WTC11 (cell line): Measurements from ENCODE around the gene RETN. TPM values are rescaled to one million over a fixed set of nuclear protein-coding genes. Genes with fewer than 3 reads are reported as not detected.

Source experiments
- ATAC-seq: fragments of 200-7000 bp; cut with Tn5 transposase; 2 replicates; pipeline ENCODE4 v1.10.0; 2021; ENCODE audit warnings: mild to moderate bottlenecking, moderate library complexity
- CTCF ChIA-PET: fragments of 300-600 bp; sonication (Branson Sonifier 250); formaldehyde crosslinking; loops from one replicate; lab custom pipeline; 2021; ENCODE audit warnings: antibody characterized with exemption; lab: Charles Lee
- POLR2A ChIA-PET: fragments of 350-600 bp; sonication (Branson Sonifier 250); formaldehyde crosslinking; loops from one replicate; lab custom pipeline; 2021; ENCODE audit warnings: antibody characterized with exemption; lab: Charles Lee
- DNase-seq: peaks from one replicate; pipeline ENCODE4 v3.0.0; 2021; ENCODE audit warnings: low spot score
- H3K27ac Mint-ChIP-seq: 2 replicates; pipeline ENCODE4 v1.8.0; 2021; ENCODE audit warnings: mixed read lengths
- H3K27me3 Mint-ChIP-seq: 2 replicates; pipeline ENCODE4 v1.8.0; 2021; ENCODE audit warnings: low read depth, mild to moderate bottlenecking, moderate library complexity, mixed read lengths
- H3K36me3 Mint-ChIP-seq: 2 replicates; pipeline ENCODE4 v1.8.0; 2021; ENCODE audit warnings: mixed read lengths
- H3K4me1 Mint-ChIP-seq: 2 replicates; pipeline ENCODE4 v1.8.0; 2022; ENCODE audit warnings: mixed read lengths
- H3K4me3 Mint-ChIP-seq: 2 replicates; pipeline ENCODE4 v1.8.0; 2021; ENCODE audit warnings: mild to moderate bottlenecking, moderate library complexity, mixed read lengths
- H3K9me3 Mint-ChIP-seq: 2 replicates; pipeline ENCODE4 v1.8.0; 2021; ENCODE audit warnings: mixed read lengths
- FOXJ3 ChIP-seq: sonication (generic); formaldehyde crosslinking; IDR thresholded peaks from 2 replicates; pipeline ENCODE4 v1.9.0; 2021; ENCODE audit warnings: missing genetic modification reagents, mild to moderate bottlenecking, borderline replicate concordance
- GRHL2 ChIP-seq: fragments of 250-450 bp; sonication (Bioruptor Pico); IDR thresholded peaks from 2 replicates; pipeline ENCODE4 v1.8.0; 2022; ENCODE audit warnings: mild to moderate bottlenecking, moderate library complexity; ENCODE audit not compliant: insufficient replicate concordance, severe bottlenecking
- PRDM15 ChIP-seq: sonication (generic); formaldehyde crosslinking; IDR thresholded peaks from 2 replicates; pipeline ENCODE4 v1.8.0; 2022; ENCODE audit warnings: missing genetic modification reagents
- SMAD3 ChIP-seq: sonication (generic); formaldehyde crosslinking; IDR thresholded peaks from 2 replicates; pipeline ENCODE4 v1.8.0; 2022; ENCODE audit warnings: missing genetic modification reagents, mild to moderate bottlenecking, borderline replicate concordance
- TP53 ChIP-seq: sonication (generic); formaldehyde crosslinking; IDR thresholded peaks from 2 replicates; pipeline ENCODE4 v1.8.1; 2023; ENCODE audit warnings: mild to moderate bottlenecking, missing genetic modification reagents
- ZBTB43 ChIP-seq: sonication (generic); formaldehyde crosslinking; IDR thresholded peaks from 2 replicates; pipeline ENCODE4 v1.8.1; 2023; ENCODE audit warnings: mild to moderate bottlenecking, missing genetic modification reagents
- ZNF121 ChIP-seq: sonication (generic); formaldehyde crosslinking; IDR thresholded peaks from 2 replicates; pipeline ENCODE4 v1.8.0; 2023; ENCODE audit warnings: missing genetic modification reagents
- ZNF416 ChIP-seq: fragments of 250-450 bp; sonication (Bioruptor Pico); IDR thresholded peaks from 2 replicates; pipeline ENCODE4 v1.9.0; 2021; ENCODE audit warnings: mild to moderate bottlenecking, inconsistent platforms
- total RNA-seq: library from RNA; stranded (reverse); gene quantifications from 3 replicates; pipeline ENCODE4 v1.2.3, GENCODE V29; 2021
- TF ChIP-seq, protein P1 (sequence below): sonication (generic); formaldehyde crosslinking; IDR thresholded peaks from 2 replicates; pipeline ENCODE4 v1.8.1; 2023; ENCODE audit warnings: mild to moderate bottlenecking, missing genetic modification reagents, moderate library complexity
- TF ChIP-seq, protein P2 (sequence below): sonication (generic); formaldehyde crosslinking; IDR thresholded peaks from 2 replicates; pipeline ENCODE4 v1.8.0; 2023; ENCODE audit warnings: missing genetic modification reagents, mild to moderate bottlenecking, borderline replicate concordance
- TF ChIP-seq, protein P3 (sequence below): sonication (generic); formaldehyde crosslinking; conservative IDR thresholded peaks from 2 replicates; pipeline ENCODE4 v1.8.1; 2022; ENCODE audit warnings: mild to moderate bottlenecking, missing genetic modification reagents

Gene RETN
- total RNA-seq, 1 experiment from 2014 or later: not detected

DNA sequence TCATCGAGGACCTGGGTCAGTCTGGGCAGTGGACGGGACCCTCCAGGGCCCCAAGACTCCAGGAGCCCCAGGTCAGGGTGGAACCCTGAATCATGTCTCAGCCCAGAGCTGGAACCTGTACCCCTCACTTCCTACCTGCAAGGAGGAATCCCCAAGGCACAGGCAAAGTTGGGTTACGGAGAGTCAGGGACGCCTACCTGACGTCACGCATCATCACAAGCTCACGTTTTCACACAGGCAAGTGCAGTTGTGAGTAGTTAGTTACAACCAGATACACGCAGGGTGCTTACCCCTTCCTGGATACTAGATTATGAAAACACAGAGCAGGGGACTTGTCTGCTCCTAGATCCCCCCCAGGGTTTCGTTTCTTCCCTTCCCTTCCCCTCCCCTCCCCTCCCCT is 1.9 kb downstream of the RETN start:
- POLR2A ChIA-PET: no interaction called here
- H3K4me3 Mint-ChIP-seq: peak overlapping the region; percentile 86
- no peak for ATAC-seq

More for the DNA sequence above, 1.9 kb downstream of the RETN start:
- CTCF ChIA-PET: interaction anchor here (1.5 to 5.5 kb wide), 4 partner anchors 10 to 129 kb away, joined by 4 to 57 read pairs (median 18); partner anchors contain the start of gene TRAPPC5
- DNase-seq: no peak
- peaks cover 9% of the 10 kb centered on the region for H3K4me1 Mint-ChIP-seq
- no peaks in the 10 kb centered on the region; the same call in 1 of the 2 replicates for H3K36me3 Mint-ChIP-seq
- peaks cover 5% of the 10 kb centered on the region for H3K9me3 Mint-ChIP-seq
- no peak overlapping the region for H3K27ac Mint-ChIP-seq
- H3K27me3 Mint-ChIP-seq: peaks cover 88% of the 10 kb centered on the region
- TF ChIP-seq ZBTB43 (CRISPR knock-in tag): no peak
- TF ChIP-seq, protein P1, sequence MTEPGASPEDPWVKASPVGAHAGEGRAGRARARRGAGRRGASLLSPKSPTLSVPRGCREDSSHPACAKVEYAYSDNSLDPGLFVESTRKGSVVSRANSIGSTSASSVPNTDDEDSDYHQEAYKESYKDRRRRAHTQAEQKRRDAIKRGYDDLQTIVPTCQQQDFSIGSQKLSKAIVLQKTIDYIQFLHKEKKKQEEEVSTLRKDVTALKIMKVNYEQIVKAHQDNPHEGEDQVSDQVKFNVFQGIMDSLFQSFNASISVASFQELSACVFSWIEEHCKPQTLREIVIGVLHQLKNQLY: no peak
- TF ChIP-seq PRDM15 (CRISPR knock-in tag): no peak
- TF ChIP-seq ZNF121 (CRISPR knock-in tag): no peak
- TF ChIP-seq, protein P2, sequence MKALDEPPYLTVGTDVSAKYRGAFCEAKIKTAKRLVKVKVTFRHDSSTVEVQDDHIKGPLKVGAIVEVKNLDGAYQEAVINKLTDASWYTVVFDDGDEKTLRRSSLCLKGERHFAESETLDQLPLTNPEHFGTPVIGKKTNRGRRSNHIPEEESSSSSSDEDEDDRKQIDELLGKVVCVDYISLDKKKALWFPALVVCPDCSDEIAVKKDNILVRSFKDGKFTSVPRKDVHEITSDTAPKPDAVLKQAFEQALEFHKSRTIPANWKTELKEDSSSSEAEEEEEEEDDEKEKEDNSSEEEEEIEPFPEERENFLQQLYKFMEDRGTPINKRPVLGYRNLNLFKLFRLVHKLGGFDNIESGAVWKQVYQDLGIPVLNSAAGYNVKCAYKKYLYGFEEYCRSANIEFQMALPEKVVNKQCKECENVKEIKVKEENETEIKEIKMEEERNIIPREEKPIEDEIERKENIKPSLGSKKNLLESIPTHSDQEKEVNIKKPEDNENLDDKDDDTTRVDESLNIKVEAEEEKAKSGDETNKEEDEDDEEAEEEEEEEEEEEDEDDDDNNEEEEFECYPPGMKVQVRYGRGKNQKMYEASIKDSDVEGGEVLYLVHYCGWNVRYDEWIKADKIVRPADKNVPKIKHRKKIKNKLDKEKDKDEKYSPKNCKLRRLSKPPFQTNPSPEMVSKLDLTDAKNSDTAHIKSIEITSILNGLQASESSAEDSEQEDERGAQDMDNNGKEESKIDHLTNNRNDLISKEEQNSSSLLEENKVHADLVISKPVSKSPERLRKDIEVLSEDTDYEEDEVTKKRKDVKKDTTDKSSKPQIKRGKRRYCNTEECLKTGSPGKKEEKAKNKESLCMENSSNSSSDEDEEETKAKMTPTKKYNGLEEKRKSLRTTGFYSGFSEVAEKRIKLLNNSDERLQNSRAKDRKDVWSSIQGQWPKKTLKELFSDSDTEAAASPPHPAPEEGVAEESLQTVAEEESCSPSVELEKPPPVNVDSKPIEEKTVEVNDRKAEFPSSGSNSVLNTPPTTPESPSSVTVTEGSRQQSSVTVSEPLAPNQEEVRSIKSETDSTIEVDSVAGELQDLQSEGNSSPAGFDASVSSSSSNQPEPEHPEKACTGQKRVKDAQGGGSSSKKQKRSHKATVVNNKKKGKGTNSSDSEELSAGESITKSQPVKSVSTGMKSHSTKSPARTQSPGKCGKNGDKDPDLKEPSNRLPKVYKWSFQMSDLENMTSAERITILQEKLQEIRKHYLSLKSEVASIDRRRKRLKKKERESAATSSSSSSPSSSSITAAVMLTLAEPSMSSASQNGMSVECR (CRISPR knock-in tag): no peak
- TF ChIP-seq, protein P3, sequence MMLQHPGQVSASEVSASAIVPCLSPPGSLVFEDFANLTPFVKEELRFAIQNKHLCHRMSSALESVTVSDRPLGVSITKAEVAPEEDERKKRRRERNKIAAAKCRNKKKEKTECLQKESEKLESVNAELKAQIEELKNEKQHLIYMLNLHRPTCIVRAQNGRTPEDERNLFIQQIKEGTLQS (CRISPR knock-in tag): no peak
- no peak for TF ChIP-seq ZNF416 (CRISPR knock-in tag)
- TF ChIP-seq FOXJ3 (CRISPR knock-in tag): no peak
- no peak for TF ChIP-seq GRHL2
- TF ChIP-seq TP53 (CRISPR knock-in tag): no peak
- no peak for TF ChIP-seq SMAD3
